SJSA1 (cell line): Measurements from ENCODE around the gene TMC1. TPM values are rescaled to one million over a fixed set of nuclear protein-coding genes. Genes with fewer than 3 reads are reported as not detected.

Source experiments
- DNase-seq, 2 experiments: peaks; one replicate each; pipeline ENCODE4 v3.0.0-alpha.2; 2015 to 2020; ENCODE audit warnings: low spot score in 2 of 2, low read depth in 1 of 2
- H3K27ac ChIP-seq: fragments of 250-450 bp; sonication (Bioruptor Pico); 2 replicates; pipeline ENCODE4 v1.5.1; 2020; ENCODE audit warnings: mild to moderate bottlenecking, moderate library complexity
- H3K27me3 ChIP-seq: fragments of 250-450 bp; sonication (Bioruptor Pico); replicated peaks from 2 replicates; pipeline ENCODE4 v1.5.1; 2020; ENCODE audit warnings: mild to moderate bottlenecking, moderate library complexity
- H3K36me3 ChIP-seq: fragments of 250-450 bp; sonication (Bioruptor Pico); 2 replicates; pipeline ENCODE4 v1.5.1; 2020; ENCODE audit warnings: mild to moderate bottlenecking
- H3K4me1 ChIP-seq: fragments of 250-450 bp; sonication (Bioruptor Pico); replicated peaks from 2 replicates; pipeline ENCODE4 v1.6.1; 2021; ENCODE audit warnings: mild to moderate bottlenecking
- H3K4me3 ChIP-seq: fragments of 250-450 bp; sonication (Bioruptor Pico); 2 replicates; pipeline ENCODE4 v1.5.1; 2020; ENCODE audit warnings: mild to moderate bottlenecking
- H3K9me3 ChIP-seq: fragments of 250-450 bp; sonication (Bioruptor Pico); replicated peaks from 2 replicates; pipeline ENCODE4 v1.5.1; 2020; ENCODE audit warnings: mild to moderate bottlenecking
- total RNA-seq: library from RNA; depleted of rRNA; stranded (reverse); fragments of >200 nt; shearing (Covaris generic); gene quantifications from 2 replicates; pipeline ENCODE4 v1.2.3, GENCODE V29; 2014

Gene TMC1
- total RNA-seq, 1 experiment from 2014 or later, result 0.84 TPM

GRCh38 chr9:72665421-72665820 lies 144.0 kb downstream of the TMC1 start:
- Histone ChIP-seq H3K4me3 (no peak overlapping the region), H3K36me3 (no peaks in the 10 kb centered on the region), H3K27me3 (no peaks in the 10 kb centered on the region), H3K9me3 (no peaks in the 10 kb centered on the region), H3K27ac (no peak overlapping the region), H3K4me1 (no peaks in the 10 kb centered on the region)
- DNase-seq, result no peak

- Histone ChIP-seq H3K4me1 (no peaks in the 10 kb centered on the region), H3K9me3 (no peaks in the 10 kb centered on the region), H3K27ac (no peak overlapping the region), H3K36me3 (no peaks in the 10 kb centered on the region), H3K27me3 (no peaks in the 10 kb centered on the region), H3K4me3 (no peak overlapping the region)
- no peak for DNase-seq
Observed at GRCh38 chr9:72667181-72667580, 145.8 kb downstream of the TMC1 start.

DNA sequence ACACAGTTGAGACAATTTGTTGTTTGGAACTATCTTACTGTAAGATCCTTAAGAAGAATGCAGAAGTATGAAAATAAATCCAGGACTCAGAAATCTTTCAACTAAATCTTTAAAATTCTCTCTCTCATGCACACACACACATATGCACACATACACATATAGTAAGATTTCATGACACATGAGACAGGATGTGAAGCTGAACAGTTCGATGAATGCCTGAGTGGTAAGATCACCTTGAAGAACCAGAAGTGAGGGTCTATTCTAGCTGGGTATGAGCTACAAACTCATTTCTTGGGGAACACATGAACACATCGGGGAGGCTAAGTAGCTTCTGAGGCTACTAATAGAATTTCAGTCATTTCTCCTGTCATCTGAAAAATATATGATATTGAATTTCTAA lies 153.6 kb downstream of the TMC1 start:
- H3K9me3 ChIP-seq, result no peaks in the 10 kb centered on the region
- H3K36me3 ChIP-seq, result no peaks in the 10 kb centered on the region
- H3K4me3 ChIP-seq, result no peak overlapping the region
- H3K27ac ChIP-seq, result peak overlapping the region; percentile 39
- no peaks in the 10 kb centered on the region for H3K27me3 ChIP-seq
- H3K4me1 ChIP-seq, result peaks cover 16% of the 10 kb centered on the region
- DNase-seq, result no peak

GRCh38 chr9:72675586-72675985 lies 154.2 kb downstream of the TMC1 start:
- H3K27ac ChIP-seq, result peak overlapping the region; percentile 74
- DNase-seq, result peak in 1 of 2 experiments; percentile 36
- H3K27me3 ChIP-seq, result no peaks in the 10 kb centered on the region
- H3K4me1 ChIP-seq, result peaks cover 16% of the 10 kb centered on the region
- no peaks in the 10 kb centered on the region for H3K36me3 ChIP-seq
- H3K9me3 ChIP-seq, result no peaks in the 10 kb centered on the region
- H3K4me3 ChIP-seq, result no peak overlapping the region

- DNase-seq, result no peak
- H3K4me3 ChIP-seq, result no peak overlapping the region
- H3K27me3 ChIP-seq, result no peaks in the 10 kb centered on the region
- peaks cover 9% of the 10 kb centered on the region for H3K4me1 ChIP-seq
- H3K27ac ChIP-seq, result no peak overlapping the region
- no peaks in the 10 kb centered on the region for H3K36me3 ChIP-seq
- no peaks in the 10 kb centered on the region for H3K9me3 ChIP-seq
Observed at GRCh38 chr9:72680593-72681282, 159.3 kb downstream of the TMC1 start.

GRCh38 chr9:72681283-72681630 lies 159.8 kb downstream of the TMC1 start:
- H3K9me3 ChIP-seq, result no peaks in the 10 kb centered on the region
- H3K27me3 ChIP-seq, result no peaks in the 10 kb centered on the region
- H3K36me3 ChIP-seq, result no peaks in the 10 kb centered on the region
- DNase-seq, result no peak
- H3K27ac ChIP-seq, result no peak overlapping the region
- H3K4me3 ChIP-seq, result no peak overlapping the region
- peaks cover 4% of the 10 kb centered on the region; the same call in 1 of the 2 replicates for H3K4me1 ChIP-seq

DNA sequence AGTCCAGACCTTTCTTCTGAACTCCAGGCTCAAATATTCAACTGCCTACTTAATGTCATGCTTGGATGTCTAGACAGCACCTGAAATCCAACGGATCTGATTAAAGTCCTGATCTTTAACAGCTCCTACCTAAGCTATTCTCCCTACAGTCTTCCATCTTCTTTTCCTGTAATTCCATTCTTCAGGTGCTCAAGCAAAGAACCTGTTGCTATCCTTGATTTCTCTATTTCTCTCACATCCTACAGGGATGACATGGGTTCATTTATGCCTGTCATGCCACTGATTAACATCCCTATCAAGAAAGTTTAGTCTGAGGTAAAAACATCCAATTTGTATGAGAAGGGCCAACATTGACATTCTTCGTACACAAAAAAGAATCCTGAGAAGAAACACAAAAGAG lies 163.2 kb downstream of the TMC1 start:
- Histone ChIP-seq H3K4me1 (no peaks in the 10 kb centered on the region), H3K4me3 (no peak overlapping the region), H3K27ac (no peak overlapping the region), H3K9me3 (no peaks in the 10 kb centered on the region), H3K27me3 (peaks cover 3% of the 10 kb centered on the region; the same call in 1 of the 2 replicates), H3K36me3 (no peaks in the 10 kb centered on the region)
- DNase-seq, result no peak

- H3K27me3 ChIP-seq, result peaks cover 3% of the 10 kb centered on the region; the same call in 1 of the 2 replicates
- H3K4me3 ChIP-seq, result no peak overlapping the region
- H3K27ac ChIP-seq, result no peak overlapping the region
- H3K4me1 ChIP-seq, result no peaks in the 10 kb centered on the region
- H3K36me3 ChIP-seq, result no peaks in the 10 kb centered on the region
- no peak for DNase-seq
- no peaks in the 10 kb centered on the region for H3K9me3 ChIP-seq
Observed at GRCh38 chr9:72685911-72686310, 164.5 kb downstream of the TMC1 start.

GRCh38 chr9:72687331-72687730 lies 165.9 kb downstream of the TMC1 start:
- no peak for DNase-seq
- H3K27ac ChIP-seq, result no peak overlapping the region
- peaks cover 3% of the 10 kb centered on the region; the same call in 1 of the 2 replicates for H3K27me3 ChIP-seq
- no peaks in the 10 kb centered on the region for H3K9me3 ChIP-seq
- H3K36me3 ChIP-seq, result no peaks in the 10 kb centered on the region
- H3K4me3 ChIP-seq, result no peak overlapping the region
- H3K4me1 ChIP-seq, result no peaks in the 10 kb centered on the region

GRCh38 chr9:72691671-72692070 lies 170.3 kb downstream of the TMC1 start:
- Histone ChIP-seq H3K27ac (no peak overlapping the region), H3K4me3 (no peak overlapping the region), H3K4me1 (no peaks in the 10 kb centered on the region), H3K27me3 (peaks cover 3% of the 10 kb centered on the region; the same call in 1 of the 2 replicates), H3K36me3 (no peaks in the 10 kb centered on the region), H3K9me3 (no peaks in the 10 kb centered on the region)
- no peak for DNase-seq

GRCh38 chr9:72695365-72695764 lies 174.0 kb downstream of the TMC1 start:
- Histone ChIP-seq H3K4me3 (no peak overlapping the region), H3K9me3 (no peaks in the 10 kb centered on the region), H3K36me3 (no peaks in the 10 kb centered on the region)

GRCh38 chr9:72696511-72696910 lies 175.1 kb downstream of the TMC1 start:
- H3K4me3 ChIP-seq, result no peak overlapping the region
- no peaks in the 10 kb centered on the region for H3K27me3 ChIP-seq
- no peaks in the 10 kb centered on the region for H3K36me3 ChIP-seq
- no peaks in the 10 kb centered on the region for H3K4me1 ChIP-seq
- no peak overlapping the region for H3K27ac ChIP-seq
- H3K9me3 ChIP-seq, result no peaks in the 10 kb centered on the region
- DNase-seq, result no peak

More at GRCh38 chr9:72695365-72695764, 174.0 kb downstream of the TMC1 start:
- no peaks in the 10 kb centered on the region for H3K4me1 ChIP-seq
- H3K27me3 ChIP-seq, result no peaks in the 10 kb centered on the region
- H3K27ac ChIP-seq, result no peak overlapping the region
- DNase-seq, result no peak

DNA sequence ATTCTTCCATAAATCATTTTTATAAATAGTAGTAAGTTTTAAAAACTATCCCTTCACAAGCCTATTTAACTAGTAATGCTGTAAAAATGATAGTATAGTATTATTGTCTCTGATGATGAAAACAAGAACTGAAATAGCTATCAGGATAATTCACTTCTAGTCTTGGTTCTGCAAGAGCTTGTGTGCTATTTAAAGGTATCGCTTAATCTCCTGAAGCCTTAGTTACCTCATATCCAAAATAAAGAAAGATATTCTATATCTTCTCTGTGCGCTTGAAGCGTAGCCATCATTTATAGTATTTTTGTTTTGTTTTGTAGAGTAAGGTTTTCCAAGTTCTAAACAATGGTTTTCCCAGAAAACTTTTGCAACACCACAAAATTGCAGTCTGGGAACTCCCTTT lies 180.1 kb downstream of the TMC1 start:
- Histone ChIP-seq H3K4me1 (no peaks in the 10 kb centered on the region), H3K36me3 (no peaks in the 10 kb centered on the region), H3K27ac (no peak overlapping the region), H3K27me3 (no peaks in the 10 kb centered on the region), H3K4me3 (no peak overlapping the region), H3K9me3 (no peaks in the 10 kb centered on the region)
- DNase-seq, result no peak

GRCh38 chr9:72703574-72703973 lies 182.2 kb downstream of the TMC1 start:
- no peaks in the 10 kb centered on the region for H3K36me3 ChIP-seq
- no peak overlapping the region for H3K27ac ChIP-seq
- no peak overlapping the region for H3K4me3 ChIP-seq
- H3K27me3 ChIP-seq, result no peaks in the 10 kb centered on the region
- no peak for DNase-seq
- H3K4me1 ChIP-seq, result no peaks in the 10 kb centered on the region
- H3K9me3 ChIP-seq, result no peaks in the 10 kb centered on the region
